A549 (cell line): ENCODE measurements around the gene PEF1.

Experiments used
- BHLHE40 ChIP-seq: IDR thresholded peaks from 2 replicates; pipeline ENCODE4 v1.6.1; 2012; ENCODE audit warnings: low read depth, low read length, inconsistent platforms
- CEBPB ChIP-seq, 2 experiments: fragments of >200 bp in 1 of 2; sonication (Bioruptor Twin) in 1 of 2; formaldehyde crosslinking in 1 of 2; IDR thresholded peaks; 2 replicates each; pipeline ENCODE4 v1.6.1; 2012 to 2016
- EP300 ChIP-seq, 2 experiments: fragments of >200 bp; sonication (Bioruptor Twin); formaldehyde crosslinking; IDR thresholded peaks; 2 replicates in 1 of 2; 3 replicates in 1 of 2; pipeline ENCODE4 v1.6.1; 2016 to 2017
- ESRRA ChIP-seq: fragments of 150-350 bp; IDR thresholded peaks from 2 replicates; pipeline ENCODE4 v1.6.1; 2014; ENCODE audit warnings: mild to moderate bottlenecking, low read length, borderline replicate concordance
- JUN ChIP-seq, 2 experiments: fragments of >200 bp; sonication (Bioruptor Twin); formaldehyde crosslinking; IDR thresholded peaks; 2 replicates in 1 of 2; 3 replicates in 1 of 2; pipeline ENCODE4 v1.6.1; 2016 to 2017
- NFE2L2 ChIP-seq: fragments of 150-350 bp; conservative IDR thresholded peaks from 2 replicates; pipeline ENCODE4 v1.6.1; 2014; ENCODE audit warnings: low read length
- POLR2A ChIP-seq: IDR thresholded peaks from 2 replicates; pipeline ENCODE4 v1.6.1; 2012; ENCODE audit warnings: mild to moderate bottlenecking, low read length
- RAD21 ChIP-seq, 2 experiments: fragments of >200 bp in 1 of 2; sonication (Bioruptor Twin) in 1 of 2; formaldehyde crosslinking in 1 of 2; IDR thresholded peaks in 1 of 2; conservative IDR thresholded peaks in 1 of 2; 2 replicates in 1 of 2; 3 replicates in 1 of 2; pipeline ENCODE4 v1.6.1; 2012 to 2018; ENCODE audit warnings: inconsistent platforms in 1 of 2
- ZC3H11A ChIP-seq: fragments of 450-650 bp; IDR thresholded peaks from 2 replicates; pipeline ENCODE4 v1.6.1; 2014; ENCODE audit warnings: antibody characterized with exemption, mild to moderate bottlenecking
- TF ChIP-seq, protein P1 (sequence below): fragments of >200 bp; sonication (Bioruptor Twin); formaldehyde crosslinking; IDR thresholded peaks from 3 replicates; pipeline ENCODE4 v1.5.1; 2016
- TF ChIP-seq, protein P2 (sequence below): fragments of 200-600 bp; sonication (generic); IDR thresholded peaks from 2 replicates; pipeline ENCODE4 v1.6.1; 2016; ENCODE audit warnings: antibody characterized with exemption, mild to moderate bottlenecking, moderate library complexity

DNA sequence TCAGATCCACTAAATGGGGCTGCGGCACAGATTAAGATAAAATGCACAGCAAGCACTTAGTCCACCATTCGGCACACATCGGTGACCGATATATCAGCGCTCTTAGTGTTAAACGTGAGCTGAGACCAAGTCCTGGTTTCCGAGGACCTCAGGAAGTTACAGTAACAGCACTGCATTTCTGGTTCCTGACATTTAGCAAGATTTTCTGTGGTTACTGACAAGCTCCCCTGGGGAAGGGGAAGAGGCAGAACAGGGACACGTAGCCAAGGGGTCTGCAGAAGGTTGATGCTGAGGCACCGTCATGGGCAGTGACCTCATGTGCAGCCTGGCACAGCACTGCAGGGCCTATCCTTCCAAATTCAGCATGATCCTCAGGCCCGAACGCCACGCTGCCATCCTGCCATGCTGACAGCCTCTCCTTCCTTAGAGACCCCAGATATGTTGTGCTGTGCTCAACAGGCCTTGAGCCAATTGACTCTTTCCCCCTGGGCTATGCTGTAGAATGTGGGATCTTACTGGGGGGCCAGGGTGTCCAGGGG, 13.4 kb upstream of the PEF1 start:
- TF ChIP-seq, protein P1, sequence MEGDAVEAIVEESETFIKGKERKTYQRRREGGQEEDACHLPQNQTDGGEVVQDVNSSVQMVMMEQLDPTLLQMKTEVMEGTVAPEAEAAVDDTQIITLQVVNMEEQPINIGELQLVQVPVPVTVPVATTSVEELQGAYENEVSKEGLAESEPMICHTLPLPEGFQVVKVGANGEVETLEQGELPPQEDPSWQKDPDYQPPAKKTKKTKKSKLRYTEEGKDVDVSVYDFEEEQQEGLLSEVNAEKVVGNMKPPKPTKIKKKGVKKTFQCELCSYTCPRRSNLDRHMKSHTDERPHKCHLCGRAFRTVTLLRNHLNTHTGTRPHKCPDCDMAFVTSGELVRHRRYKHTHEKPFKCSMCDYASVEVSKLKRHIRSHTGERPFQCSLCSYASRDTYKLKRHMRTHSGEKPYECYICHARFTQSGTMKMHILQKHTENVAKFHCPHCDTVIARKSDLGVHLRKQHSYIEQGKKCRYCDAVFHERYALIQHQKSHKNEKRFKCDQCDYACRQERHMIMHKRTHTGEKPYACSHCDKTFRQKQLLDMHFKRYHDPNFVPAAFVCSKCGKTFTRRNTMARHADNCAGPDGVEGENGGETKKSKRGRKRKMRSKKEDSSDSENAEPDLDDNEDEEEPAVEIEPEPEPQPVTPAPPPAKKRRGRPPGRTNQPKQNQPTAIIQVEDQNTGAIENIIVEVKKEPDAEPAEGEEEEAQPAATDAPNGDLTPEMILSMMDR: no peak
- TF ChIP-seq EP300 (IDR thresholded peaks at IDR 0.05): no peak
- TF ChIP-seq NFE2L2: no peak
- no peak for TF ChIP-seq POLR2A
- TF ChIP-seq, protein P2, sequence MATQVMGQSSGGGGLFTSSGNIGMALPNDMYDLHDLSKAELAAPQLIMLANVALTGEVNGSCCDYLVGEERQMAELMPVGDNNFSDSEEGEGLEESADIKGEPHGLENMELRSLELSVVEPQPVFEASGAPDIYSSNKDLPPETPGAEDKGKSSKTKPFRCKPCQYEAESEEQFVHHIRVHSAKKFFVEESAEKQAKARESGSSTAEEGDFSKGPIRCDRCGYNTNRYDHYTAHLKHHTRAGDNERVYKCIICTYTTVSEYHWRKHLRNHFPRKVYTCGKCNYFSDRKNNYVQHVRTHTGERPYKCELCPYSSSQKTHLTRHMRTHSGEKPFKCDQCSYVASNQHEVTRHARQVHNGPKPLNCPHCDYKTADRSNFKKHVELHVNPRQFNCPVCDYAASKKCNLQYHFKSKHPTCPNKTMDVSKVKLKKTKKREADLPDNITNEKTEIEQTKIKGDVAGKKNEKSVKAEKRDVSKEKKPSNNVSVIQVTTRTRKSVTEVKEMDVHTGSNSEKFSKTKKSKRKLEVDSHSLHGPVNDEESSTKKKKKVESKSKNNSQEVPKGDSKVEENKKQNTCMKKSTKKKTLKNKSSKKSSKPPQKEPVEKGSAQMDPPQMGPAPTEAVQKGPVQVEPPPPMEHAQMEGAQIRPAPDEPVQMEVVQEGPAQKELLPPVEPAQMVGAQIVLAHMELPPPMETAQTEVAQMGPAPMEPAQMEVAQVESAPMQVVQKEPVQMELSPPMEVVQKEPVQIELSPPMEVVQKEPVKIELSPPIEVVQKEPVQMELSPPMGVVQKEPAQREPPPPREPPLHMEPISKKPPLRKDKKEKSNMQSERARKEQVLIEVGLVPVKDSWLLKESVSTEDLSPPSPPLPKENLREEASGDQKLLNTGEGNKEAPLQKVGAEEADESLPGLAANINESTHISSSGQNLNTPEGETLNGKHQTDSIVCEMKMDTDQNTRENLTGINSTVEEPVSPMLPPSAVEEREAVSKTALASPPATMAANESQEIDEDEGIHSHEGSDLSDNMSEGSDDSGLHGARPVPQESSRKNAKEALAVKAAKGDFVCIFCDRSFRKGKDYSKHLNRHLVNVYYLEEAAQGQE: no peak
- no peak for TF ChIP-seq RAD21 (conservative IDR thresholded peaks at IDR 0.05 in 1 of 2, IDR thresholded peaks at IDR 0.05 in 1 of 2)
- no peak for TF ChIP-seq CEBPB (IDR thresholded peaks at IDR 0.05)
- no peak for TF ChIP-seq BHLHE40
- no peak for TF ChIP-seq JUN (IDR thresholded peaks at IDR 0.05)
- TF ChIP-seq ESRRA: no peak
- no peak for TF ChIP-seq ZC3H11A
